Tibial nerve (tissue), 4 donors: ENCODE results near the gene NDUFV3. TPM values are rescaled to one million over a fixed set of nuclear protein-coding genes. Genes with fewer than 3 reads are reported as not detected.

ENCODE experiments used
- DNase-seq, 2 donors: peaks; one replicate each; pipeline ENCODE4 v3.0.0-alpha.2; 2019; ENCODE audit warnings: low spot score in 2 of 2
- H3K27ac ChIP-seq, 4 donors: fragments of 200-600 bp; sonication (generic) in 3 of 4; one replicate each; pipeline ENCODE4 v1.5.1; 2017 to 2019; ENCODE audit warnings: mild to moderate bottlenecking in 1 of 4
- H3K27me3 ChIP-seq, 2 donors: fragments of 200-600 bp; sonication (generic) in 1 of 2; one replicate each; pipeline versions ENCODE4 v1.5.1 to v1.6.0; 2017 to 2019
- H3K36me3 ChIP-seq, 3 donors: fragments of 200-600 bp; sonication (generic); one replicate each; pipeline ENCODE4 v1.5.1; 2018 to 2019
- H3K4me1 ChIP-seq, 4 donors: fragments of 200-600 bp; sonication (generic) in 3 of 4; one replicate each; pipeline ENCODE4 v1.5.1; 2017 to 2019
- H3K4me3 ChIP-seq, 4 donors: fragments of 200-600 bp; sonication (generic) in 3 of 4; one replicate each; pipeline ENCODE4 v1.5.1; 2017 to 2019; ENCODE audit warnings: mild to moderate bottlenecking in 1 of 4, moderate library complexity in 1 of 4
- H3K9me3 ChIP-seq, 4 donors: fragments of 200-600 bp; sonication (generic) in 3 of 4; one replicate each; pipeline ENCODE4 v1.5.1; 2017 to 2019
- CTCF ChIP-seq, 5 experiments: fragments of 200-600 bp in 3 of 5; fragments of 450-650 bp in 2 of 5; sonication (generic) in 3 of 5; IDR thresholded peaks; one replicate each; pipeline ENCODE4 v1.5.1; 2016 to 2019; ENCODE audit warnings: antibody characterized with exemption in 5 of 5, mild to moderate bottlenecking in 3 of 5, moderate library complexity in 2 of 5
- EP300 ChIP-seq, 2 donors: sonication (generic); formaldehyde crosslinking; IDR thresholded peaks; one replicate each; pipeline ENCODE4 v1.6.1; 2017; ENCODE audit warnings: antibody characterized with exemption in 2 of 2, mild to moderate bottlenecking in 1 of 2
- POLR2A ChIP-seq, 2 donors: fragments of 450-650 bp; IDR thresholded peaks; one replicate each; pipeline ENCODE4 v1.6.1; 2017; ENCODE audit warnings: antibody characterized with exemption in 2 of 2, mild to moderate bottlenecking in 2 of 2, moderate library complexity in 2 of 2
- WGBS, 2 donors: methylation state at CpG; one replicate each; pipeline ENCODE4 v1.1.5; 2018; 5-methylcytosine and 5-hydroxymethylcytosine counted together
- total RNA-seq, 4 donors: library from RNA; depleted of rRNA; stranded (reverse); fragments of >200 nt; gene quantifications; one replicate each; pipeline ENCODE4 v1.1.0, GENCODE V29; 2016

NDUFV3 gene
- total RNA-seq, 4 donors from 2014 or later: 52.1 to 75.2 (median 61.4) TPM

- Histone ChIP-seq H3K9me3 (no peaks in the 10 kb centered on the region), H3K27ac (no peak overlapping the region), H3K27me3 (no peaks in the 10 kb centered on the region), H3K36me3 (peaks cover 0 to 93% (median 10%) of the 10 kb centered on the region in 3 donors), H3K4me3 (no peak overlapping the region), H3K4me1 (no peaks in the 10 kb centered on the region)
- WGBS, 2 donors: 70 to 87% methylated on average over 17 to 20 of the region's 29 CpGs
- TF ChIP-seq CTCF (IDR thresholded peaks at IDR 0.05): no peak
- TF ChIP-seq EP300 (IDR thresholded peaks at IDR 0.05): no peak
- TF ChIP-seq POLR2A (IDR thresholded peaks at IDR 0.05): no peak
- DNase-seq: no peak
These were observed 31.2 kb upstream of the NDUFV3 start for GRCh38 chr21:42861848-42862400.

- Histone ChIP-seq H3K9me3 (no peaks in the 10 kb centered on the region), H3K27me3 (no peaks in the 10 kb centered on the region), H3K36me3 (peaks cover 0 to 89% (median 10%) of the 10 kb centered on the region in 3 donors), H3K4me1 (no peaks in the 10 kb centered on the region), H3K4me3 (no peak overlapping the region), H3K27ac (no peak overlapping the region)
- WGBS, 2 donors: 89 to 92% methylated on average over 21 of the region's 21 CpGs
- TF ChIP-seq POLR2A (IDR thresholded peaks at IDR 0.05) (no peak), CTCF (IDR thresholded peaks at IDR 0.05) (no peak), EP300 (IDR thresholded peaks at IDR 0.05) (no peak)
- DNase-seq: no peak
These were observed 30.2 kb upstream of the NDUFV3 start for GRCh38 chr21:42862774-42863503.

GRCh38 chr21:42863504-42863870 lies 29.6 kb upstream of the NDUFV3 start:
- H3K27ac ChIP-seq: no peak overlapping the region
- no peak for DNase-seq
- peaks cover 0 to 89% (median 10%) of the 10 kb centered on the region in 3 donors for H3K36me3 ChIP-seq
- H3K9me3 ChIP-seq: no peaks in the 10 kb centered on the region
- H3K4me3 ChIP-seq: no peak overlapping the region
- H3K27me3 ChIP-seq: no peaks in the 10 kb centered on the region
- no peaks in the 10 kb centered on the region for H3K4me1 ChIP-seq
- TF ChIP-seq POLR2A (IDR thresholded peaks at IDR 0.05): no peak
- TF ChIP-seq CTCF (IDR thresholded peaks at IDR 0.05): no peak
- TF ChIP-seq EP300 (IDR thresholded peaks at IDR 0.05): no peak
- 78 to 88% methylated on average over 13 of the region's 13 CpGs for WGBS, 2 donors

GRCh38 chr21:42864286-42864685 lies 28.8 kb upstream of the NDUFV3 start:
- Histone ChIP-seq H3K27ac (no peak overlapping the region), H3K4me1 (no peaks in the 10 kb centered on the region), H3K4me3 (no peak overlapping the region), H3K27me3 (no peaks in the 10 kb centered on the region), H3K36me3 (peaks cover 0 to 89% (median 10%) of the 10 kb centered on the region in 3 donors), H3K9me3 (no peaks in the 10 kb centered on the region)
- TF ChIP-seq EP300 (IDR thresholded peaks at IDR 0.05) (no peak), CTCF (IDR thresholded peaks at IDR 0.05) (no peak), POLR2A (IDR thresholded peaks at IDR 0.05) (no peak)
- WGBS, 2 donors: 77 to 83% methylated on average over 14 of the region's 14 CpGs
- DNase-seq: no peak
